Measurements from ENCODE around the gene FOXJ1. TPM values are rescaled to one million over a fixed set of nuclear protein-coding genes. Genes with fewer than 3 reads are reported as not detected.

The FOXJ1 gene
- total RNA-seq, 1 donor from 2014 or later = 2.9 TPM

DNA sequence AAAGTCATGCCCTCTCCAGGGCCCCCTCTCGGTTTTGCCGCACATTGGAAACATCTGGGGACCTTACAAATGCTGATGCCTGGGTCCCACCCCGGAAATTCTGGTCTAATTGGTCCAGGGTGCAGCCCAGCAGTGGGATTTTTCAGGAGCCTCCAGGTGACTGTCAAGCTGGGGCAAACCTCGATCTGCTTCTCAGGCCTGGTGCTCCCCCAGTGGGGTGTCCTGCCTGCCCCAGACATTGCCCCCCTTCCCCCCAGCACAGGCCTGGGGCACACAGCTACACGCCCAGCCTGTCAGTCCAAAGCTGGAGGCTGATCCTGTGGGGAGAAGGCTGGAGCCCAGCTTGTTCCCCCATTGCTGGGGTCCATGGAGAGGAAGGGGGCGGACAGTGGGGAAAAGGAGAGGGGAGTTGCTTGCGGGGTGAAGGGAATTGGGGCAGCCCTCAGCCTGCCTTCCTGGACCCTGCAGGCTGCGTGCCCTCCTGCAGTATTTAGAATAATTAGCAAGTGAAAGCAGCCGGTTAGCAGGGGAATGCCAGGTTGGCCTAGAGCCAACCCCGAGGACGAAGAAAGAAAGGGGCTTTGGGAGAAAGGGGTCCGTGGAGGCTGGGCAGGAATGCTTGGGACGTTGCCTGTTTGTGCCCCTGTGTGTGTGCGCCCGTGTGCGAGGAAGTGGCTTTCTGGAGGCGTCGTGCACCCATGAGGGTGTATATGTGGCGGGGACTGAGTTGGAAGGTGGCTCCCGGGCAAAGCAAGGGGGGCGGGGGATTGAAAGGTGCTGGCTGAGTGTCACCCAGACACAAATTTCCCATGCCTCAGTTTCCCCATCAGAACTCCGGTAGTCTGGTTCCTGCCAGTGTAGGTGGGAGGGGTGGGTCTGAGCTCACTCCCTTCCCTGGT lies 5.9 kb downstream of the FOXJ1 start:
- no peak overlapping the region for H3K27ac ChIP-seq
- no peaks in the 10 kb centered on the region for H3K36me3 ChIP-seq
- TF ChIP-seq, protein P1, sequence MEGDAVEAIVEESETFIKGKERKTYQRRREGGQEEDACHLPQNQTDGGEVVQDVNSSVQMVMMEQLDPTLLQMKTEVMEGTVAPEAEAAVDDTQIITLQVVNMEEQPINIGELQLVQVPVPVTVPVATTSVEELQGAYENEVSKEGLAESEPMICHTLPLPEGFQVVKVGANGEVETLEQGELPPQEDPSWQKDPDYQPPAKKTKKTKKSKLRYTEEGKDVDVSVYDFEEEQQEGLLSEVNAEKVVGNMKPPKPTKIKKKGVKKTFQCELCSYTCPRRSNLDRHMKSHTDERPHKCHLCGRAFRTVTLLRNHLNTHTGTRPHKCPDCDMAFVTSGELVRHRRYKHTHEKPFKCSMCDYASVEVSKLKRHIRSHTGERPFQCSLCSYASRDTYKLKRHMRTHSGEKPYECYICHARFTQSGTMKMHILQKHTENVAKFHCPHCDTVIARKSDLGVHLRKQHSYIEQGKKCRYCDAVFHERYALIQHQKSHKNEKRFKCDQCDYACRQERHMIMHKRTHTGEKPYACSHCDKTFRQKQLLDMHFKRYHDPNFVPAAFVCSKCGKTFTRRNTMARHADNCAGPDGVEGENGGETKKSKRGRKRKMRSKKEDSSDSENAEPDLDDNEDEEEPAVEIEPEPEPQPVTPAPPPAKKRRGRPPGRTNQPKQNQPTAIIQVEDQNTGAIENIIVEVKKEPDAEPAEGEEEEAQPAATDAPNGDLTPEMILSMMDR (IDR thresholded peaks at IDR 0.05) = no peak
- intact Hi-C loops (cut with DNase I) = no loop called here
- H3K4me1 ChIP-seq = peaks cover 6% of the 10 kb centered on the region
- H3K4me3 ChIP-seq = no peak overlapping the region
- ATAC-seq (no peak), DNase-seq (no peak)
- H3K9me3 ChIP-seq = no peaks in the 10 kb centered on the region
- H3K27me3 ChIP-seq = peaks cover 30% of the 10 kb centered on the region

GRCh38 chr17:76132574-76133338 lies 8.3 kb downstream of the FOXJ1 start:
- Histone ChIP-seq H3K4me3 (peak overlapping the region; percentile 8), H3K9me3 (no peaks in the 10 kb centered on the region), H3K4me1 (peaks cover 2% of the 10 kb centered on the region), H3K27ac (no peak overlapping the region), H3K27me3 (peaks cover 6% of the 10 kb centered on the region), H3K36me3 (no peaks in the 10 kb centered on the region)
- ATAC-seq (peak; percentile 87), DNase-seq (peak; percentile 88)
- TF ChIP-seq, protein P1 (IDR thresholded peaks at IDR 0.05) = no peak
- intact Hi-C loops (cut with DNase I) = no loop called here

DNA sequence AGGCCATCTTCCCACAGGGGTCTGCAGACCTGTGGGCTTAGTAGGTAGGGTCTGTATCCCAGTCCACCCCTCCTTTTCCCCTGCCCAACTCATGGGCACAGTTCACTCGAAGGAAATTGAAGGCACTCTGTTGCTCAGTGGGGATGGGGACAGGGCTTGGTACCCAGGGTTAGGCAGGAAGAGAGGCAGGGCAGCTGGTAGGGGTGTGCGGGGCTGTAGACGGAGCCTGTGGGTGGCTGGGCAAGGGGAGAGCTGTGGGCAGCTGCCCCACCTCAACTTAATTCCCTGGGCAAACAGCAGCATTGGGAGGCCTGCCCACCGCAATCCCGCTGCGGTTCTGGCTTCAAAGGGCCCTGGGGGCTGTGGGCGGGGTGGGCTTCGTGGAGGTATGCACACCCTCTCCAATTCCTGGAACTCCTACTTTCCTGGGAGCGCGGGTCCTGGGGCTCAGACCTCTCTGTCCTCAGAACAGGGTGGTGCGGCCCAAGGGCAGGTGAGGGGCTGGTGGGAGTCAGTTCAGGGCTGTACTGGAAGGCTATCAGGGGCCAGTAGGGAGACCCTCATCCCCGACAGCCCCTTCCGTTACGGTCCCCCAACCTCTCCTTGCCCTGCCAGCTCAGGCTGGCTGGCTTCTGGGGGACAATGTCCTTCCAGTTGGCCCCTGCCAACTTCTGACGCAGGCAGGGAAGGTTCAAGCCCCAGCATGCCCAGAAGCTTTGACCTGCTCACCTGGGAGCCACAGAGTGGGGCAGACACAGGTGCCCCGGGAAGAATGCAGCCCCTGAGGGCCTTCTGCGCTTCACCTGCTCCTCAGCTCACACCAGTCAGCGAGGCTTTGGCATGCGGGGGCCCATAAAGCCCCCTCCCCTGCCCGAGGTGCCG lies 9.1 kb downstream of the FOXJ1 start:
- no peaks in the 10 kb centered on the region for H3K4me1 ChIP-seq
- no peaks in the 10 kb centered on the region for H3K27me3 ChIP-seq
- no peaks in the 10 kb centered on the region for H3K9me3 ChIP-seq
- TF ChIP-seq, protein P1 (IDR thresholded peaks at IDR 0.05) = no peak
- ATAC-seq (peak; percentile 3), DNase-seq (no peak)
- intact Hi-C loops (cut with DNase I) = no loop called here
- peak overlapping the region; percentile 8 for H3K4me3 ChIP-seq
- no peaks in the 10 kb centered on the region for H3K36me3 ChIP-seq
- no peak overlapping the region for H3K27ac ChIP-seq

DNA sequence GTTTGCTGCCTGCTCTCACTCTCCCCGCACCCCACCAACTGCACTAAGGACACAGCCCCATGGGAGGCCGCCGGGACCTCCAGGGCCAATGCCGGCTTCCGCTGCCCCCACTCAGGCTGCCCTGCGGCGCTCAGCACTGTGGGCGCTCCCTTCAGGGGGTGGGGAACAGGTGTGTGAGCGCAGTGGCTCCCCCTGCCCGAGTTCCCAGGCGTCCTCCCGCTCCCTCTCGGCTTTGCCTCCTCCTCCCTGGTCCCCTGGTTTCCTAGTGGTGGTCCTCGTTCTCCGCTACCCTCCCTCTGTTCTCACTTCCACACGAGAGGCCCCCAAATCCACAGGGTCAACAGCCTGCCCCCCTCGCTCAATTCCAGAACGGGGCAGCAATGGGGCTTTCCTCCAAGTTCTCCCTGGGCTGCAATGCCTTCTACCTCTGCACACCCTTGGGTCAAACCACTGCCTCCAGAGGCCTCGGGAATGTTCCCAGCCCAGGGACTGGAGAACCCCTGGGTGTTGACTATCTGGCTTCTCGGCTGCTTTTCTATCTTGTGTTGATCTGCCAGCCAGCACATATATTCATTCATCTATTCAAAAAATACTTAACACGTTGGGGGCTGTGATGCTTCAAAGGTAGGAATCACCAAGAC lies 9.9 kb downstream of the FOXJ1 start:
- Histone ChIP-seq H3K27me3 (no peaks in the 10 kb centered on the region), H3K4me1 (no peaks in the 10 kb centered on the region), H3K9me3 (no peaks in the 10 kb centered on the region), H3K27ac (no peak overlapping the region), H3K36me3 (no peaks in the 10 kb centered on the region), H3K4me3 (no peak overlapping the region)
- no peak for DNase-seq
- intact Hi-C loops (cut with DNase I) = no loop called here
- TF ChIP-seq, protein P1 (IDR thresholded peaks at IDR 0.05) = no peak
- ATAC-seq = no peak

GRCh38 chr17:76130473-76130872 lies 10.6 kb downstream of the FOXJ1 start:
- ATAC-seq (no peak), DNase-seq (no peak)
- Histone ChIP-seq H3K4me1 (no peaks in the 10 kb centered on the region), H3K27ac (no peak overlapping the region), H3K36me3 (no peaks in the 10 kb centered on the region), H3K27me3 (no peaks in the 10 kb centered on the region), H3K4me3 (no peak overlapping the region), H3K9me3 (no peaks in the 10 kb centered on the region)
- TF ChIP-seq, protein P1 (IDR thresholded peaks at IDR 0.05) = no peak
- intact Hi-C loops (cut with DNase I) = no loop called here

Data from upper lobe of right lung (tissue), 1 donor.